ENCODE results near the gene LRCH1. TPM values are rescaled to one million over a fixed set of nuclear protein-coding genes. Genes with fewer than 3 reads are reported as not detected.

LRCH1 gene
- total and polyA plus RNA-seq, 2 of the 4 experiments (the other 2 are of a cell fraction), result 7.0 to 8.8 TPM

DNA sequence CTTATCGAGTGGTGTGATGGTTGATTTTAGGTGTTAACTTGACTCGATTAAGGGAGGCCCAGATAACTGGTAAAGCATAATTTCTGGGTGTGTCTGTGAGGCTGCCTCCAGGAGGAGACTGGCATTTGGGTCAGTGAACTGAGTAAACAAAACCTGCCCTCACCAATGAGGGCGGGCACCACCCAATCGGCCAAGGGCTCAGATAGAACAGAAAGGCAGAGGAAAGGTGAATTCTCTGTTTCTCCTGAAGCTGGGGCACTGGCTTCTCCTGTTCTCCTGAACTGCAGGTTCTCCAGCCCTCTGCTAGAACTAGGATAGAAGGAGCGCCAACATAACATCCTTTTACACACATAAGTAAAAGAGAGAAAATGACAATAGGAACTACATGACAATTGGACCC is 208.9 kb downstream of the LRCH1 start:
- H3K4me2 ChIP-seq (ENCODE audit: low read depth, low read length), result no peak overlapping the region
- ChIA-PET CTCF (no interaction called here), POLR2A (ENCODE audit: unreplicated experiment) (no interaction called here)
- H2AK9ac ChIP-seq (replicated peaks; ENCODE audit: low read depth, low read length, poor library complexity), result no peak overlapping the region
- no peak overlapping the region for H4K8ac ChIP-seq (ENCODE audit: low read depth in 2 of 2, low read length in 2 of 2)
- intact Hi-C loops (cut with micrococcal nuclease) (loop anchor here (5.0 to 10.0 kb wide), 2 partner anchors 833 to 1010 kb away; no protein-coding TSS in a partner anchor), dilution Hi-C loops (cut with HindIII; ENCODE audit: low sequenced_read_pairs, unreplicated experiment) (no loop called here), in situ Hi-C loops (cut with MboI; ENCODE audit: low sequenced_read_pairs) (no loop called here)
- DNase-seq (no peak), ATAC-seq (ENCODE audit: low read depth) (no peak)
- peaks cover 2% of the 10 kb centered on the region for H3K4me1 ChIP-seq (ENCODE audit: control insufficient read depth, insufficient read depth, low read length)
- no peak overlapping the region for H2BK120ac ChIP-seq (ENCODE audit: low read depth, low read length)
- H3K9me3 ChIP-seq (ENCODE audit: control insufficient read depth, insufficient read depth, low read length), result no peaks in the 10 kb centered on the region
- TF ChIP-seq MXI1 (IDR thresholded peaks at IDR 0.05; ENCODE audit: borderline replicate concordance, low read depth, low read length), result no peak
- TF ChIP-seq BHLHE40 (IDR thresholded peaks at IDR 0.05; ENCODE audit: low read depth, low read length), result no peak
- TF ChIP-seq NFE2L2 (IDR thresholded peaks at IDR 0.05; ENCODE audit: low read depth, low read length), result no peak
- TF ChIP-seq POLR2A (IDR thresholded peaks at IDR 0.05; ENCODE audit: low read depth, low read length), result no peak
- TF ChIP-seq FOS (IDR thresholded peaks at IDR 0.05; ENCODE audit: low read depth, low read length), result no peak
- TF ChIP-seq CHD1 (IDR thresholded peaks at IDR 0.05; ENCODE audit: low read depth, low read length), result no peak
- TF ChIP-seq CEBPB (IDR thresholded peaks at IDR 0.05; ENCODE audit: low read depth, low read length), result no peak
- TF ChIP-seq MAFK (IDR thresholded peaks at IDR 0.05; ENCODE audit: low read depth, low read length), result no peak
- TF ChIP-seq, protein P1, sequence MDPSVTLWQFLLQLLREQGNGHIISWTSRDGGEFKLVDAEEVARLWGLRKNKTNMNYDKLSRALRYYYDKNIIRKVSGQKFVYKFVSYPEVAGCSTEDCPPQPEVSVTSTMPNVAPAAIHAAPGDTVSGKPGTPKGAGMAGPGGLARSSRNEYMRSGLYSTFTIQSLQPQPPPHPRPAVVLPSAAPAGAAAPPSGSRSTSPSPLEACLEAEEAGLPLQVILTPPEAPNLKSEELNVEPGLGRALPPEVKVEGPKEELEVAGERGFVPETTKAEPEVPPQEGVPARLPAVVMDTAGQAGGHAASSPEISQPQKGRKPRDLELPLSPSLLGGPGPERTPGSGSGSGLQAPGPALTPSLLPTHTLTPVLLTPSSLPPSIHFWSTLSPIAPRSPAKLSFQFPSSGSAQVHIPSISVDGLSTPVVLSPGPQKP (IDR thresholded peaks at IDR 0.05; ENCODE audit: borderline replicate concordance, low read depth, low read length), result no peak
- no peak for TF ChIP-seq RAD21 (IDR thresholded peaks at IDR 0.05; ENCODE audit: low read length)
- TF ChIP-seq, protein P2, sequence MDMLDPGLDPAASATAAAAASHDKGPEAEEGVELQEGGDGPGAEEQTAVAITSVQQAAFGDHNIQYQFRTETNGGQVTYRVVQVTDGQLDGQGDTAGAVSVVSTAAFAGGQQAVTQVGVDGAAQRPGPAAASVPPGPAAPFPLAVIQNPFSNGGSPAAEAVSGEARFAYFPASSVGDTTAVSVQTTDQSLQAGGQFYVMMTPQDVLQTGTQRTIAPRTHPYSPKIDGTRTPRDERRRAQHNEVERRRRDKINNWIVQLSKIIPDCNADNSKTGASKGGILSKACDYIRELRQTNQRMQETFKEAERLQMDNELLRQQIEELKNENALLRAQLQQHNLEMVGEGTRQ (IDR thresholded peaks at IDR 0.05; ENCODE audit: low read depth, low read length), result no peak
- no peak for TF ChIP-seq RCOR1 (IDR thresholded peaks at IDR 0.05; ENCODE audit: insufficient replicate concordance, low read length)
- TF ChIP-seq, protein P3, sequence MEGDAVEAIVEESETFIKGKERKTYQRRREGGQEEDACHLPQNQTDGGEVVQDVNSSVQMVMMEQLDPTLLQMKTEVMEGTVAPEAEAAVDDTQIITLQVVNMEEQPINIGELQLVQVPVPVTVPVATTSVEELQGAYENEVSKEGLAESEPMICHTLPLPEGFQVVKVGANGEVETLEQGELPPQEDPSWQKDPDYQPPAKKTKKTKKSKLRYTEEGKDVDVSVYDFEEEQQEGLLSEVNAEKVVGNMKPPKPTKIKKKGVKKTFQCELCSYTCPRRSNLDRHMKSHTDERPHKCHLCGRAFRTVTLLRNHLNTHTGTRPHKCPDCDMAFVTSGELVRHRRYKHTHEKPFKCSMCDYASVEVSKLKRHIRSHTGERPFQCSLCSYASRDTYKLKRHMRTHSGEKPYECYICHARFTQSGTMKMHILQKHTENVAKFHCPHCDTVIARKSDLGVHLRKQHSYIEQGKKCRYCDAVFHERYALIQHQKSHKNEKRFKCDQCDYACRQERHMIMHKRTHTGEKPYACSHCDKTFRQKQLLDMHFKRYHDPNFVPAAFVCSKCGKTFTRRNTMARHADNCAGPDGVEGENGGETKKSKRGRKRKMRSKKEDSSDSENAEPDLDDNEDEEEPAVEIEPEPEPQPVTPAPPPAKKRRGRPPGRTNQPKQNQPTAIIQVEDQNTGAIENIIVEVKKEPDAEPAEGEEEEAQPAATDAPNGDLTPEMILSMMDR (conservative IDR thresholded peaks at IDR 0.05; ENCODE audit: low read depth, low read length), result no peak
- TF ChIP-seq RFX5 (IDR thresholded peaks at IDR 0.05; ENCODE audit: low read depth, low read length), result no peak
- no peak for TF ChIP-seq MAZ (IDR thresholded peaks at IDR 0.05; ENCODE audit: borderline replicate concordance, low read depth, low read length)
- no peak for TF ChIP-seq SMC3 (IDR thresholded peaks at IDR 0.05; ENCODE audit: low read depth, low read length)
- no peak overlapping the region for H3K56ac ChIP-seq (ENCODE audit: extremely low read depth, insufficient read depth, low read length)
- H2BK20ac ChIP-seq (ENCODE audit: low read depth, low read length), result no peak overlapping the region
- H3K4ac ChIP-seq (ENCODE audit: low read depth, low read length), result no peak overlapping the region
- H3K9ac ChIP-seq (ENCODE audit: low read depth, low read length), result no peak overlapping the region
- no peaks in the 10 kb centered on the region for H3K36me3 ChIP-seq (ENCODE audit: control insufficient read depth, insufficient read depth, low read length)
- H3K4me3 ChIP-seq (ENCODE audit: insufficient read depth, low read depth, low read length), result no peak overlapping the region
- H4K20me1 ChIP-seq (ENCODE audit: insufficient read depth, low read length), result no peaks in the 10 kb centered on the region
- peaks cover 10% of the 10 kb centered on the region for H3K27me3 ChIP-seq (ENCODE audit: control insufficient read depth, insufficient read depth, low read length)
- no peak overlapping the region for H4K91ac ChIP-seq (ENCODE audit: insufficient read depth, low read depth, low read length)
- no peak overlapping the region for H3K27ac ChIP-seq (ENCODE audit: insufficient read depth, low read length)
- H4K5ac ChIP-seq (ENCODE audit: low read depth, low read length), result no peak overlapping the region
- H2AK5ac ChIP-seq (ENCODE audit: low read depth, low read length), result no peak overlapping the region
- H2BK15ac ChIP-seq (ENCODE audit: low read depth, low read length), result no peak overlapping the region
- BruUV-seq (replicated peaks), result no TSS peak
- H3K79me1 ChIP-seq (ENCODE audit: low read depth in 1 of 2, low read length in 2 of 2), result no peaks in the 10 kb centered on the region
- 80% methylated on average over 1 of the region's 5 CpGs; no CpG with 5 or more reads in 1 of the 2 experiments for WGBS, 2 experiments (ENCODE audit: extremely low coverage in 2 of 2, insufficient read length in 1 of 2)
- H2BK5ac ChIP-seq (ENCODE audit: low read depth, low read length, poor library complexity, severe bottlenecking), result no peak overlapping the region
- no peak overlapping the region for H3K14ac ChIP-seq (replicated peaks; ENCODE audit: low read depth, low read length)
- H3K23ac ChIP-seq (ENCODE audit: low read depth, low read length), result no peak overlapping the region; the same call in 1 of the 2 replicates
- H2AFZ ChIP-seq (replicated peaks; ENCODE audit: low read length, poor library complexity), result no peak overlapping the region
- no peaks in the 10 kb centered on the region for H3K9me1 ChIP-seq (ENCODE audit: insufficient read depth, low read length)
- no peak overlapping the region for H3K18ac ChIP-seq (ENCODE audit: low read depth, low read length)
